A204.1 (cell line): Measurements from ENCODE around the gene MPND.

ENCODE experiments used
- FAIRE-seq: peaks from 2 replicates; lab custom pipeline; 2012; peaks lifted over from hg19 to GRCh38; lab: Jason Lieb, UNC

Gene MPND

GRCh38 chr19:4343370-4344307 is at the start of gene MPND:
Gene MPND, plus strand, starts transcription at chr19:4343562. Its CDS starts 32 bp downstream, at chr19:4343594.
- FAIRE-seq, result no peak

- no peak for FAIRE-seq
These were observed 49.0 kb upstream of the MPND start for GRCh38 chr19:4294389-4294788.

- no peak for FAIRE-seq
These were observed 47.2 kb upstream of the MPND start for GRCh38 chr19:4295972-4296771.

GRCh38 chr19:4297901-4298809 is 45.2 kb upstream of the MPND start:
- no peak for FAIRE-seq

- FAIRE-seq, result no peak
These were observed 44.4 kb upstream of the MPND start for GRCh38 chr19:4298810-4299550.

- FAIRE-seq, result no peak
These were observed 42.8 kb upstream of the MPND start for GRCh38 chr19:4300589-4300988.

GRCh38 chr19:4301590-4302242 is 41.6 kb upstream of the MPND start:
- FAIRE-seq, result no peak

GRCh38 chr19:4302243-4302640 is 41.1 kb upstream of the MPND start, which contains the start of gene TMIGD2:
Gene TMIGD2, minus strand, starts transcription at chr19:4302389. Its CDS starts 4 bp downstream, at chr19:4302385.
- no peak for FAIRE-seq

- no peak for FAIRE-seq
These were observed 39.4 kb upstream of the MPND start for GRCh38 chr19:4303819-4304537.

GRCh38 chr19:4304538-4305256 is 38.7 kb upstream of the MPND start, which contains the start of gene FSD1:
Gene FSD1, plus strand, starts transcription at chr19:4304598. Its CDS starts 149 bp downstream, at chr19:4304747.
- no peak for FAIRE-seq

- no peak for FAIRE-seq
These were observed 38.1 kb upstream of the MPND start for GRCh38 chr19:4305257-4305612.

- no peak for FAIRE-seq
These were observed 37.7 kb upstream of the MPND start for GRCh38 chr19:4305659-4306058.

GRCh38 chr19:4310247-4311121 is 32.9 kb upstream of the MPND start:
- FAIRE-seq, result no peak

- no peak for FAIRE-seq
These were observed 29.4 kb upstream of the MPND start for GRCh38 chr19:4313847-4314490.

- FAIRE-seq, result no peak
These were observed 26.4 kb upstream of the MPND start for GRCh38 chr19:4316956-4317355.

GRCh38 chr19:4318460-4318859 is 24.9 kb upstream of the MPND start:
- FAIRE-seq, result no peak

- FAIRE-seq, result no peak
These were observed 24.2 kb upstream of the MPND start for GRCh38 chr19:4319067-4319718.
